PFSK-1 (cell line): ENCODE measurements around the gene OGA. TPM values are rescaled to one million over a fixed set of nuclear protein-coding genes. Genes with fewer than 3 reads are reported as not detected.

Experiments
- FOXP2 ChIP-seq: optimal IDR thresholded peaks from 2 replicates; pipeline ENCODE3; 2011; ENCODE audit warnings: borderline replicate concordance, control low read depth, inconsistent platforms; ENCODE audit not compliant: insufficient read depth; ENCODE audit errors: extremely low read length, extremely low read depth
- POLR2AphosphoS5 ChIP-seq: IDR thresholded peaks from 2 replicates; pipeline ENCODE4 v1.6.1; 2012; ENCODE audit warnings: low read depth, mild to moderate bottlenecking, control low read depth, low read length, moderate library complexity
- REST ChIP-seq, 2 experiments: IDR thresholded peaks; 2 replicates each; pipeline versions ENCODE4 v1.6.1 to v1.8.0; 2011 to 2012; ENCODE audit warnings: low read depth in 2 of 2, low read length in 2 of 2, control low read depth in 1 of 2, inconsistent platforms in 1 of 2, mild to moderate bottlenecking in 1 of 2, moderate library complexity in 1 of 2; ENCODE audit not compliant: insufficient read depth in 1 of 2
- SIN3A ChIP-seq: IDR thresholded peaks from 2 replicates; pipeline ENCODE4 v1.6.1; 2012; ENCODE audit warnings: mild to moderate bottlenecking, low read length, moderate library complexity, borderline replicate concordance; ENCODE audit not compliant: insufficient read depth
- TAF1 ChIP-seq: IDR thresholded peaks from 2 replicates; pipeline ENCODE4 v1.6.1; 2012; ENCODE audit warnings: low read length, control low read depth, borderline replicate concordance; ENCODE audit not compliant: insufficient read depth
- polyA plus RNA-seq: library from polyadenylated mRNA; unstranded; fragments of >200 nt; gene quantifications from one replicate; pipeline ENCODE4 v1.2.1, GENCODE V29; 2012; ENCODE audit warnings: low read depth, missing spikeins; ENCODE audit not compliant: insufficient read length

The OGA gene
- 28.2 TPM for polyA plus RNA-seq

DNA sequence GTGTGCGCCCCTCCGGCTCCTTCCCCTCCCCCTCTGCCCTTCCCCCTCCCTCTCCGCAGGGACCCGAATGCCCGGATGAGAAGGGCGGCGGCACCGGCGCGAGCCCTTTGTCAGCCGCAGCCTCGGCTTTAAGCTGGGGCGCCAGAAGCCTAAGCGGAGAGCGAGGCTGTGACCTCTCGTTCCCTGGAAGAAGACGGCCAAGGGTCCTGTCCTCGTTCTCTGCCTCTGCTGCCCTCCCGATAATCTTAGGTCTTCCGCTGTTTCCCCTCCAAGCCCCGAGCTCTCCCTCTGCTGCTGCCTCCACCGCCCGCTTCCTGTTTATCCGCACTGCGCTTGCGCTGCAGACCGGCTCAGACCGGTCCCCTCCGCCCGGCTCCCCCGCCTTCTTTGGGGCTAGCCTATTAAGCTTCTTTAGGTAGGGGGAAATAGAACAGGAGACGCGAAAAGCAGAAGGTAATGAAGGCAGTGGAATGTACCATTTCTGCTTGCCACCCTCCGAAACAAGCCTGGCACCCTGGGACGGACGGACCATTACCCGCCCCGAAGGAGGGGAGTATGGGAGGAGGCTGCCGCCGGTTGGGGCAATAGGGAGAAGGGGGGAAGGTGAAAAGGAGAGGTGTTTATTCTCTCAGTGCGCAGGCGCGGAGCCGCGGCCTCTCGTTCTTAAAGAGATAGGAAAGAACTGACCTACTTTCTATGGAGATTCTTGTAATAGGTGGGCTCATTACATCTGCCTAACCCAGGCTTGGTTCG is at the start of gene OGA:
Gene OGA, minus strand, starts transcription at position 326 of the 753 bp plus-strand sequence. CDS start 422 bp downstream, outside the sequence.
- peak; percentile 89 for TF ChIP-seq POLR2AphosphoS5
- TF ChIP-seq FOXP2 = peak; percentile 94
- TF ChIP-seq SIN3A = no peak
- TF ChIP-seq TAF1 = peak; percentile 99
- TF ChIP-seq REST (IDR thresholded peaks at IDR 0.05; ENCODE audit: insufficient read depth in 1 of 2, low read depth in 2 of 2, low read length in 2 of 2) = peak; percentile 31 to 39; a peak in 2 of 4 replicates

GRCh38 chr10:101867931-101868330 is 49.7 kb upstream of the OGA start:
- TF ChIP-seq FOXP2 (no peak), POLR2AphosphoS5 (no peak), REST (IDR thresholded peaks at IDR 0.05; ENCODE audit: insufficient read depth in 1 of 2, low read depth in 2 of 2, low read length in 2 of 2) (no peak), TAF1 (no peak), SIN3A (no peak)

DNA sequence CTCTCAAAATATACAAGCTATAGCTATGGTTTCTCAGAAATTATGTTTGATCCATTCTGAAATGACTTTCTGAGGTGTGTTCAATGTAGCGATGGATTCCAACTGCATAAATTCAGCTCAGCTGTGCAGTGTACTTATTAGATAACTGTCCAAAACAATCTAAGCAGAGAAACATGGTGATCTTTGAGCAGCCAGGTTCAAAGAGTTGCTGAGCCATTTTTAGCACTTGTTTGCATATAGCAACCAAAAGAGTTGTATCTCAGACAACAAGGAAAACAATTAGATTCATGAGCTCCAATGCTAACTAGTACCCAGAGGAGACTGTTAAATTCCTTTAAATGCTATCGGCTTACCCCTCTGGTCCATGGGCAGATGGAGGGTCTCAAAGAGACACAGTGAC is 41.3 kb upstream of the OGA start:
- TF ChIP-seq REST (IDR thresholded peaks at IDR 0.05; ENCODE audit: insufficient read depth in 1 of 2, low read depth in 2 of 2, low read length in 2 of 2) = no peak
- no peak for TF ChIP-seq FOXP2
- no peak for TF ChIP-seq SIN3A
- no peak for TF ChIP-seq POLR2AphosphoS5

GRCh38 chr10:101858723-101859500 is 40.7 kb upstream of the OGA start:
- TF ChIP-seq POLR2AphosphoS5 (no peak), SIN3A (no peak), REST (IDR thresholded peaks at IDR 0.05; ENCODE audit: insufficient read depth in 1 of 2, low read depth in 2 of 2, low read length in 2 of 2) (no peak), FOXP2 (no peak), TAF1 (no peak)
